ENCODE measurements around the gene C20orf204.

Gene C20orf204

GRCh38 chr20:64021124-64021975, 14.6 kb upstream of the C20orf204 start:
- in situ Hi-C loops (cut with MboI; ENCODE audit: low sequenced_read_pairs, unreplicated experiment), result no loop called here
- no peak for DNase-seq (ENCODE audit: low spot score)
- TF ChIP-seq, protein P1, sequence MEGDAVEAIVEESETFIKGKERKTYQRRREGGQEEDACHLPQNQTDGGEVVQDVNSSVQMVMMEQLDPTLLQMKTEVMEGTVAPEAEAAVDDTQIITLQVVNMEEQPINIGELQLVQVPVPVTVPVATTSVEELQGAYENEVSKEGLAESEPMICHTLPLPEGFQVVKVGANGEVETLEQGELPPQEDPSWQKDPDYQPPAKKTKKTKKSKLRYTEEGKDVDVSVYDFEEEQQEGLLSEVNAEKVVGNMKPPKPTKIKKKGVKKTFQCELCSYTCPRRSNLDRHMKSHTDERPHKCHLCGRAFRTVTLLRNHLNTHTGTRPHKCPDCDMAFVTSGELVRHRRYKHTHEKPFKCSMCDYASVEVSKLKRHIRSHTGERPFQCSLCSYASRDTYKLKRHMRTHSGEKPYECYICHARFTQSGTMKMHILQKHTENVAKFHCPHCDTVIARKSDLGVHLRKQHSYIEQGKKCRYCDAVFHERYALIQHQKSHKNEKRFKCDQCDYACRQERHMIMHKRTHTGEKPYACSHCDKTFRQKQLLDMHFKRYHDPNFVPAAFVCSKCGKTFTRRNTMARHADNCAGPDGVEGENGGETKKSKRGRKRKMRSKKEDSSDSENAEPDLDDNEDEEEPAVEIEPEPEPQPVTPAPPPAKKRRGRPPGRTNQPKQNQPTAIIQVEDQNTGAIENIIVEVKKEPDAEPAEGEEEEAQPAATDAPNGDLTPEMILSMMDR (IDR thresholded peaks at IDR 0.05; ENCODE audit: borderline replicate concordance, control extremely low read depth, extremely low read depth, insufficient read depth, missing control alignments), result no peak

DNA sequence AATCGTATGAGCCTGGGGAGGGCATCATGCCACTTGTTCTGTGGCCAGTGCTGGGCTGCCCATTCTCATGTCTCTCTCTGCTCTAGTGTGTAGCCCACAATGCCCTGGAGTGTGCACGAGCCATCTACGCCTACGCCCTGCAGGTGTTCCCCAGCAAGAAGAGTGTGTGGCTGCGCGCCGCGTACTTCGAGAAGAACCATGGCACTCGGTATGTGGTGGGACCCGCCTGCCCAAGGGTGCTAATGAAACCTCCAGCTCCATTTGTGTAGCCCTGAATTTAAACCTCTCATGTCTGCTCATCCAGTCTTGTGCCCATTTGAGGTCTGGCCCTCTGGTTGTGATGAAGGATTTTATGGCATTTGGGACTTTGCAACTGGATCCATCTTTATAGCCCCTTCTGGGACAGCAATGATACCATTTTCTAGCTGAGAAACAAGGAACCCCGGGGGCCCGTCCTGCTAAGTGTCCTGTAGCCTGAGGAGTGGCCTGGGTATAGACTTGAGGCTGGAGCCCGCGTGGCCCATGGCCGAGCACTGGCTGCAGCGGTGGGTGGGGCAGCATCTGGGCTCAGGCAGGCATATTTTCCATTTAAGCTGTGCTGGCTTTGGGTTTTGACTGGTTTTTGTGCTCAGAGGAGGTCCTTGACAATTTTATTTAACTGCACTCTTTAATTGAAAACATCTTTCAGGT, 13.2 kb upstream of the C20orf204 start:
- no peak for DNase-seq (ENCODE audit: low spot score)
- TF ChIP-seq, protein P1 (IDR thresholded peaks at IDR 0.05; ENCODE audit: borderline replicate concordance, control extremely low read depth, extremely low read depth, insufficient read depth, missing control alignments), result no peak
- in situ Hi-C loops (cut with MboI; ENCODE audit: low sequenced_read_pairs, unreplicated experiment), result no loop called here

- no peak for DNase-seq (ENCODE audit: low spot score)
- in situ Hi-C loops (cut with MboI; ENCODE audit: low sequenced_read_pairs, unreplicated experiment), result no loop called here
- TF ChIP-seq, protein P1 (IDR thresholded peaks at IDR 0.05; ENCODE audit: borderline replicate concordance, control extremely low read depth, extremely low read depth, insufficient read depth, missing control alignments), result no peak
Observed at GRCh38 chr20:64023361-64024140, 12.4 kb upstream of the C20orf204 start.

DNA sequence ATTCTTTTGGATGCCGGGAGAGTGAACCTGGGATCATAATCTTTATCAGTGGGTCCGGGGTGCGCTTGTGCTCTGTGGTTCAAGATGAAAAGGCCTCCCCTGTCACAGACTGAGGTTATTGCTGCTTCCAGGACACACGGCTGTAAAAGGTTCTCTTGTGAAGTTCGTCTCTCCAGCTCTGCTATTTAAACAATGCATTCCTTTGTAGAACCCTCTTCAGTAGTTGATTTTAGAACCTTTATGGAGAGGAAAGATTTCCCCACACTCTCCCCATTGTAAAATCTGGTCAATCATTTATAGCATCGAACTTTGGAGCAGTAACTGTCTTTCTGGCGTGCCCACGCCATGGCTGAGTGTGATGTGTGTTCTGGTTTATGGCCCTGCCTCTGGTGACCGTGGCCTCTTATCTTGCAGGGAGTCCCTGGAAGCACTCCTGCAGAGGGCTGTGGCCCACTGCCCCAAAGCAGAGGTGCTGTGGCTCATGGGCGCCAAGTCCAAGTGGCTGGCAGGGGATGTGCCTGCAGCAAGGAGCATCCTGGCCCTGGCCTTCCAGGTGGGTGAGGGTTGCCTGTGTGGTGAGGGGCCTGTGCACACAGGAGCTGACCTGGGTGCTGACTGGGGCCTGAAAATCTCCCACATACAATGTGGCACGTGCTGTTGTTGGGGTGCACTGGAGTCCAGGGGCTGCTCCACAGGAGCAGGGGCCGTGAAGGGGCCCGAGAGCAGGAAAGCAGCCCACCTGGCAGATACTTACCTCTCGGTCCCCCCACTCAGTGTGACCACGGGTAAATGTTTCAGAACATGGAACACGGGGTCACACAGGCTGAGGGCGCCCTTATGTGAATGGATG, 11.6 kb upstream of the C20orf204 start:
- in situ Hi-C loops (cut with MboI; ENCODE audit: low sequenced_read_pairs, unreplicated experiment), result no loop called here

DNA sequence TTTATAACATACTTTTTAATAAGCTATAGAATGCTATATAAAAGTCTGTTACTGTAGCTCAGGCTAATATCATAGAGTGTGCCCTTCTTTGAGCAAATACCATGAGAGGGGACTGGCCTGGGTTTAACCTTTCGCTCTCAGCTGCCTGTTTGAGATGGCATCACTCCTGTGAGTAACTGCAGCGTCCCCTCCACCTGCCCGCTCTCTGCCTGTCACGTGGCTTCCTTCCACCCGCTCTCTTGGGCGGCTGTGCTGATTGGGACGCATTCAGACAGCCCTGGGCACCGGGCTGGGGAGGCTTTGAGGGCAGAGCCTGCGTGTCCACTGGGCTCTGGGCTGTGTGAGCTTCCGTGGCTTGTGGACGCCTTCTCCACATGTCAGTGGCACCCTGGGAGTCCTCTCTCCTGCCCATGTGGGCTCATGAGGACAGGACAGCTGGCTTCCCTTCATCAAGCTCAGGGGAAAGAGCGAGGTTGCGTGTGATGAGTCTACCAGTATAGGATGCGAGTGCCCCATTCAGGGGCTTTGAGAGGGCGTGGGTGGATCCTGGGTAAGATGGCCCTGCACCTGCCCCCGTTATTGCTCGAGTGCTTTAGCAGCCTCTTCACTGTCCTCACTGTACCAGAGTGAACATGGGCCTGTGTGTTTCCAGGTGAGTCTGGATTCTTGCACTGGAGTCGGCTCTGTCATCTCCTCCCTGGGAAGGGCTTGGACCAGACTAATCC, 10.7 kb upstream of the C20orf204 start:
- TF ChIP-seq, protein P1 (IDR thresholded peaks at IDR 0.05; ENCODE audit: borderline replicate concordance, control extremely low read depth, extremely low read depth, insufficient read depth, missing control alignments), result no peak
- DNase-seq (ENCODE audit: low spot score), result no peak
- in situ Hi-C loops (cut with MboI; ENCODE audit: low sequenced_read_pairs, unreplicated experiment), result no loop called here

More for the DNA sequence above, 11.6 kb upstream of the C20orf204 start:
- DNase-seq (ENCODE audit: low spot score), result no peak
- TF ChIP-seq, protein P1 (IDR thresholded peaks at IDR 0.05; ENCODE audit: borderline replicate concordance, control extremely low read depth, extremely low read depth, insufficient read depth, missing control alignments), result no peak
